Naive thymus-derived CD4-positive, alpha-beta T cell (primary cell): ENCODE measurements around the gene OGFOD2. TPM values are rescaled to one million over a fixed set of nuclear protein-coding genes. Genes with fewer than 3 reads are reported as not detected.
A peak's percentile ranks its signal among the peaks of the same experiment; 100 is the strongest.

ENCODE experiments used
- ATAC-seq: fragments of 150-1000 bp; cut with Tn5 transposase; 2 replicates; pipeline ENCODE4 v1.10.0; 2021; ENCODE audit warnings: mild to moderate bottlenecking, moderate library complexity
- CTCF ChIA-PET: fragments of 350-600 bp; sonication (Branson Sonifier 250); formaldehyde crosslinking; loops from one replicate; lab custom pipeline; 2021; ENCODE audit warnings: antibody characterized with exemption; lab: Charles Lee
- POLR2A ChIA-PET: fragments of 350-600 bp; sonication (Branson Sonifier 250); formaldehyde crosslinking; loops from one replicate; lab custom pipeline; 2021; ENCODE audit warnings: antibody characterized with exemption, inconsistent platforms; lab: Charles Lee
- DNase-seq, 9 donors: peaks; one replicate each; pipeline versions ENCODE4 v3.0.0 to v3.0.0-alpha.2; 2020 to 2022; ENCODE audit warnings: mixed read lengths in 1 of 9
- H3K27ac ChIP-seq: one replicate; pipeline ENCODE4 v1.7.0; 2013; ENCODE audit warnings: mild to moderate bottlenecking, low read depth, low read length, moderate library complexity
- H3K27me3 ChIP-seq, 2 donors: one replicate each; pipeline ENCODE4 v1.7.0; 2013; ENCODE audit warnings: low read length in 2 of 2, mild to moderate bottlenecking in 2 of 2, moderate library complexity in 2 of 2; ENCODE audit not compliant: control insufficient read depth in 2 of 2, insufficient read depth in 2 of 2
- H3K36me3 ChIP-seq, 3 experiments: 1 replicate in 2 of 3; 2 replicates in 1 of 3; pipeline ENCODE4 v1.7.0; 2013; ENCODE audit warnings: low read length in 3 of 3, mild to moderate bottlenecking in 3 of 3, moderate library complexity in 1 of 3; ENCODE audit not compliant: insufficient read depth in 3 of 3, control insufficient read depth in 2 of 3
- H3K4me1 ChIP-seq, 2 donors: one replicate each; pipeline ENCODE4 v1.7.0; 2013; ENCODE audit warnings: low read length in 2 of 2, mild to moderate bottlenecking in 2 of 2, moderate library complexity in 1 of 2; ENCODE audit not compliant: control insufficient read depth in 2 of 2, insufficient read depth in 2 of 2
- H3K4me3 ChIP-seq: 2 replicates; pipeline ENCODE4 v1.7.0; 2013; ENCODE audit warnings: mild to moderate bottlenecking, low read length
- H3K9me3 ChIP-seq, 3 experiments: 1 replicate in 2 of 3; 2 replicates in 1 of 3; pipeline ENCODE4 v1.7.0; 2013; ENCODE audit warnings: low read length in 3 of 3; ENCODE audit not compliant: control insufficient read depth in 2 of 3
- H3K27ac Mint-ChIP-seq, 9 donors: one replicate each; pipeline ENCODE4 v1.8.0; 2020 to 2022; ENCODE audit warnings: mixed read lengths in 9 of 9, mild to moderate bottlenecking in 8 of 9, moderate library complexity in 5 of 9, inconsistent platforms in 2 of 9
- H3K27me3 Mint-ChIP-seq, 5 donors: one replicate each; pipeline ENCODE4 v1.8.0; 2021 to 2022; ENCODE audit warnings: mixed read lengths in 5 of 5, mild to moderate bottlenecking in 1 of 5
- H3K36me3 Mint-ChIP-seq, 5 donors: one replicate each; pipeline ENCODE4 v1.8.0; 2020 to 2022; ENCODE audit warnings: mixed read lengths in 5 of 5, mild to moderate bottlenecking in 3 of 5, inconsistent platforms in 1 of 5
- H3K4me1 Mint-ChIP-seq, 7 donors: one replicate each; pipeline ENCODE4 v1.8.0; 2020 to 2022; ENCODE audit warnings: mixed read lengths in 7 of 7, mild to moderate bottlenecking in 3 of 7, inconsistent platforms in 1 of 7
- H3K4me3 Mint-ChIP-seq, 10 donors: one replicate each; pipeline ENCODE4 v1.8.0; 2020 to 2022; ENCODE audit warnings: mild to moderate bottlenecking in 10 of 10, mixed read lengths in 10 of 10, moderate library complexity in 6 of 10, inconsistent platforms in 2 of 10
- H3K9me3 Mint-ChIP-seq, 11 donors: one replicate each; pipeline ENCODE4 v1.8.0; 2020 to 2022; ENCODE audit warnings: mixed read lengths in 11 of 11, mild to moderate bottlenecking in 4 of 11, inconsistent platforms in 1 of 11, moderate library complexity in 1 of 11
- intact Hi-C, 2 donors: fragments of 100-400 bp; cut with micrococcal nuclease; formaldehyde crosslinking; loops; one replicate each; pipeline ENCODE4 v1.15.1; 2023
- polyA plus RNA-seq, 2 donors: library from polyadenylated mRNA; unstranded; fragments of 300-500 nt; fragmentation: Illumina TruSeq; gene quantifications; one replicate each; pipeline ENCODE4 v1.2.3, GENCODE V29; 2021
- total RNA-seq, 6 experiments: library from RNA in 5 of 6; stranded (reverse) in 5 of 6; gene quantifications; 1 replicate in 5 of 6; 2 replicates in 1 of 6; pipeline ENCODE4 v1.2.3 and lab custom pipeline; 2021 to 2026

OGFOD2 gene
- total and polyA plus RNA-seq, 7 experiments from 2014 or later = 16.8 to 49.1 (median 21.7) TPM

GRCh38 chr12:122944605-122945592 lies 30.1 kb upstream of the OGFOD2 start:
- Histone ChIP-seq H3K36me3 (no peaks in the 10 kb centered on the region), H3K4me1 (peaks cover 0 to 3% of the 10 kb centered on the region in 2 donors), H3K9me3 (no peaks in the 10 kb centered on the region), H3K27ac (no peak overlapping the region), H3K27me3 (no peaks in the 10 kb centered on the region), H3K4me3 (no peak overlapping the region)
- DNase-seq (no peak), ATAC-seq (no peak)
- ChIA-PET POLR2A (interaction anchor here (0.6 to 0.9 kb wide), 2 partner anchors 73 to 154 kb away, joined by 3 read pairs; no protein-coding TSS in a partner anchor), CTCF (interaction anchor here (0.6 to 1.3 kb wide), 2 partner anchors 84 to 1549 kb away, joined by 3 to 5 read pairs; no protein-coding TSS in a partner anchor)
- peaks cover 0 to 6% (median 4%) of the 10 kb centered on the region in 5 donors for H3K36me3 Mint-ChIP-seq
- H3K27ac Mint-ChIP-seq = no peak overlapping the region
- peaks cover 0 to 31% (median 8%) of the 10 kb centered on the region in 7 donors for H3K4me1 Mint-ChIP-seq
- no peak overlapping the region for H3K4me3 Mint-ChIP-seq
- H3K27me3 Mint-ChIP-seq = no peaks in the 10 kb centered on the region
- intact Hi-C loops = no loop called here
- no peaks in the 10 kb centered on the region for H3K9me3 Mint-ChIP-seq

DNA sequence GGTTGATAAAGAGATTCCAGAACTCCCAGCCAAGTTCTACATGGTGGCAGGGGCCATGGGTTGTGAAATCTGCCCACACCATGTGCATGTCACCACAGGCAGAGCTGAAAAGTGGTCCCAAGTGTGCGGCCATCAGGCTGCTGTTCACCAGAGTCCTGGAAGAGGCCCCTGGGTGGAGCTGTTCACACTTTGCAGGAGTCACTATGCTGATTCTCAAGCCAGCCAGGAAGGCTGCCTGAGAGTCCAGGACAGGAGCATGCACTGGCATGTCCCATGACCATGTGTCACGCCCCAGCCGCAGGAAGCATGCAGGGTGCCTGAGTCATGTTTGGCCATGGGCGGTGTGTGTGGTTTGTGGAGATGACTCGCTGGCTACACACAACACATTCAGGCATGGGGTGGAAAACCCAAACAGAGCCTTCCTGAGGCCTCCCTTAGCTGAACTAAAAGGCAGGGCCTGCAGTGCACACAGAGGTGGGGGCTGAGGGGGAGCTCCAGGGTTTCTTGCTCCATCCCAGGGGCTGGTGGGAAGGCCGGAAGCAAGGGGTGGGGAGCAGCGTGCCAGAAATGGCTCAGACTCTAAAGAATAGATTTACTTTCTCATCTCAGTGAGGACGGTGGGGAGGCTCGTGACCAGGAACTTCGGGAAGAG lies 28.2 kb upstream of the OGFOD2 start:
- peaks cover 0 to 31% (median 8%) of the 10 kb centered on the region in 7 donors for H3K4me1 Mint-ChIP-seq
- no peaks in the 10 kb centered on the region for H3K27me3 ChIP-seq
- intact Hi-C loops = loop anchor here in 1 of 2 donors (2.0 kb wide), 1 partner anchor 48 kb away; no protein-coding TSS in a partner anchor
- peaks cover 0 to 3% of the 10 kb centered on the region in 2 donors for H3K4me1 ChIP-seq
- CTCF ChIA-PET = interaction anchor here (0.9 to 1.9 kb wide), 2 partner anchors 86 to 153 kb away, joined by 3 to 5 read pairs; no protein-coding TSS in a partner anchor
- ATAC-seq (peak; percentile 87), DNase-seq (peak in 1 of 9 donors; percentile 88)
- H3K27me3 Mint-ChIP-seq = no peaks in the 10 kb centered on the region
- peak overlapping the region in 2 of 10 donors; percentile 44 to 77 for H3K4me3 Mint-ChIP-seq
- peak overlapping the region in 3 of 9 donors; percentile 41 to 87 (median 67) for H3K27ac Mint-ChIP-seq
- no peaks in the 10 kb centered on the region for H3K9me3 Mint-ChIP-seq
- no peak overlapping the region for H3K27ac ChIP-seq
- no peaks in the 10 kb centered on the region for H3K9me3 ChIP-seq
- POLR2A ChIA-PET = interaction anchor here (0.9 kb wide), 1 partner anchor 76 kb away, joined by 3 read pairs; no protein-coding TSS in a partner anchor
- H3K36me3 ChIP-seq = no peaks in the 10 kb centered on the region
- H3K36me3 Mint-ChIP-seq = peaks cover 0 to 5% (median 3%) of the 10 kb centered on the region in 5 donors
- H3K4me3 ChIP-seq = no peak overlapping the region

- POLR2A ChIA-PET = no interaction called here
- Histone ChIP-seq H3K27me3 (no peaks in the 10 kb centered on the region), H3K4me3 (no peak overlapping the region), H3K4me1 (peaks cover 0 to 3% of the 10 kb centered on the region in 2 donors), H3K9me3 (no peaks in the 10 kb centered on the region), H3K27ac (no peak overlapping the region), H3K36me3 (no peaks in the 10 kb centered on the region)
- Mint-ChIP-seq H3K4me1 (peaks cover 0 to 35% (median 8%) of the 10 kb centered on the region in 7 donors), H3K27ac (peak overlapping the region in 2 of 9 donors; percentile 67 to 87), H3K4me3 (peak overlapping the region in 1 of 10 donors; percentile 77), H3K27me3 (no peaks in the 10 kb centered on the region), H3K9me3 (no peaks in the 10 kb centered on the region), H3K36me3 (peaks cover 0 to 5% (median 3%) of the 10 kb centered on the region in 5 donors)
- ATAC-seq = peak; percentile 56
- intact Hi-C loops = loop anchor here in 1 of 2 donors (2.0 kb wide), 1 partner anchor 49 kb away; no protein-coding TSS in a partner anchor
- CTCF ChIA-PET = interaction anchor here (0.9 to 1.9 kb wide), 2 partner anchors 86 to 154 kb away, joined by 3 to 5 read pairs; no protein-coding TSS in a partner anchor
- no peak for DNase-seq
Measured at GRCh38 chr12:122947352-122947792, 27.7 kb upstream of the OGFOD2 start.

DNA sequence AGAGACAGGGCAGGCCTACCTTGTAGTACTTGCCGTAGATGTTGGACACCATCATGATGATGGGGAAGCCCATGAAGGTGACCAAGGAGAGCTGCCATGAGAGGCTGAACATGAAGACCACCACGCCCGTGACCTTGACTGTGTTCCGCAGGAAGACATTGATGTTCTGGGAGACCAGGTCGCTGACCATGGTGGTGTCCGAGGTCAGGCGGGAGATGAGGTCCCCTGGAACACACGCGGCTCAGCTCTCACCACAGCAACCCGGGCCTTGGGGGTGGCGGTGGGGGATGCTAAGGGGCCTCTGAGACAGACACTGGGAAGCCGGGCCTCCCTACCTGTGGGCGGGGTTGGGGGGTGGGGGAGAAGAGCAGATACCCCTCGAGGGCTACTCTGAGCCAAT lies 26.4 kb upstream of the OGFOD2 start:
- DNase-seq (no peak), ATAC-seq (no peak)
- H3K9me3 ChIP-seq = no peaks in the 10 kb centered on the region
- Mint-ChIP-seq H3K4me1 (peaks cover 0 to 32% (median 5%) of the 10 kb centered on the region in 7 donors), H3K27ac (no peak overlapping the region), H3K27me3 (no peaks in the 10 kb centered on the region), H3K36me3 (peaks cover 0 to 5% (median 3%) of the 10 kb centered on the region in 5 donors), H3K9me3 (no peaks in the 10 kb centered on the region), H3K4me3 (no peak overlapping the region)
- ChIA-PET CTCF (interaction anchor here (0.9 to 1.9 kb wide), 2 partner anchors 88 to 97 kb away, joined by 3 to 5 read pairs; no protein-coding TSS in a partner anchor), POLR2A (no interaction called here)
- no peak overlapping the region for H3K27ac ChIP-seq
- peaks cover 0 to 3% of the 10 kb centered on the region in 2 donors for H3K4me1 ChIP-seq
- H3K36me3 ChIP-seq = no peaks in the 10 kb centered on the region
- intact Hi-C loops = no loop called here
- H3K27me3 ChIP-seq = no peaks in the 10 kb centered on the region
- H3K4me3 ChIP-seq = no peak overlapping the region

- H3K9me3 ChIP-seq = no peaks in the 10 kb centered on the region
- Mint-ChIP-seq H3K9me3 (no peaks in the 10 kb centered on the region), H3K27ac (peak overlapping the region in 2 of 9 donors; percentile 46 to 62), H3K36me3 (peaks cover 0 to 5% (median 3%) of the 10 kb centered on the region in 5 donors), H3K4me1 (peaks cover 0 to 32% (median 5%) of the 10 kb centered on the region in 7 donors), H3K4me3 (no peak overlapping the region), H3K27me3 (no peaks in the 10 kb centered on the region)
- H3K27me3 ChIP-seq = no peaks in the 10 kb centered on the region
- DNase-seq (no peak), ATAC-seq (no peak)
- no peak overlapping the region for H3K4me3 ChIP-seq
- H3K4me1 ChIP-seq = peaks cover 0 to 3% of the 10 kb centered on the region in 2 donors
- H3K36me3 ChIP-seq = no peaks in the 10 kb centered on the region
- intact Hi-C loops = no loop called here
- CTCF ChIA-PET = interaction anchor here (0.6 to 2.9 kb wide), 4 partner anchors 14 to 155 kb away, joined by 3 to 12 read pairs (median 3); no protein-coding TSS in a partner anchor
- H3K27ac ChIP-seq = no peak overlapping the region
- POLR2A ChIA-PET = interaction anchor here (0.6 to 1.3 kb wide), 2 partner anchors 34 to 86 kb away, joined by 3 read pairs; no protein-coding TSS in a partner anchor
Measured at GRCh38 chr12:122949405-122949804, 25.6 kb upstream of the OGFOD2 start.
